PFSK-1 (cell line): Measurements from ENCODE around the gene PAQR7.

ENCODE experiments used
- FOXP2 ChIP-seq: optimal IDR thresholded peaks from 2 replicates; pipeline ENCODE3; 2011; ENCODE audit warnings: borderline replicate concordance, control low read depth, inconsistent platforms; ENCODE audit not compliant: insufficient read depth; ENCODE audit errors: extremely low read length, extremely low read depth
- POLR2AphosphoS5 ChIP-seq: IDR thresholded peaks from 2 replicates; pipeline ENCODE4 v1.6.1; 2012; ENCODE audit warnings: low read depth, mild to moderate bottlenecking, control low read depth, low read length, moderate library complexity
- TF ChIP-seq, protein P1 (sequence below), 2 experiments: IDR thresholded peaks; 2 replicates each; pipeline versions ENCODE4 v1.6.1 to v1.8.0; 2011 to 2012; ENCODE audit warnings: low read depth in 2 of 2, low read length in 2 of 2, control low read depth in 1 of 2, inconsistent platforms in 1 of 2, mild to moderate bottlenecking in 1 of 2, moderate library complexity in 1 of 2; ENCODE audit not compliant: insufficient read depth in 1 of 2

DNA sequence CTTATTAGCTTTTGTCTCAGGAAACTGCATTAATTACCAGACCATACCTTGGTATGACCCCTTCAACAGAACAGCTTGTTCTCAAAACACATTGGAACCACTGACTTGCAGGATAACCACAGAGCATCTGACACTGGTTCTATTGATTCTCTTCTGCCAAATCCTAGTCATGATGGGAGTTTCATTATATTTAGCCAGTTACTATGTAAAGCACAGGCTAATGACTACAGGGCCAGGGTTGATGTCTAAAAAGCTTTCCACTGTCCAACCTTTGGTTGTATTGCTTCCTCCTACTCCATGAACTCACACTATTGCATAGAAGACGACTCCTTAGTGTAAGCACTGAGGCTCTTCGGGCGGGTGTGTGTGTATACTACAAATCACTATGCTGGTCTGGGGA lies 27.0 kb upstream of the PAQR7 start:
- TF ChIP-seq POLR2AphosphoS5 (no peak), FOXP2 (no peak)
- TF ChIP-seq, protein P1, sequence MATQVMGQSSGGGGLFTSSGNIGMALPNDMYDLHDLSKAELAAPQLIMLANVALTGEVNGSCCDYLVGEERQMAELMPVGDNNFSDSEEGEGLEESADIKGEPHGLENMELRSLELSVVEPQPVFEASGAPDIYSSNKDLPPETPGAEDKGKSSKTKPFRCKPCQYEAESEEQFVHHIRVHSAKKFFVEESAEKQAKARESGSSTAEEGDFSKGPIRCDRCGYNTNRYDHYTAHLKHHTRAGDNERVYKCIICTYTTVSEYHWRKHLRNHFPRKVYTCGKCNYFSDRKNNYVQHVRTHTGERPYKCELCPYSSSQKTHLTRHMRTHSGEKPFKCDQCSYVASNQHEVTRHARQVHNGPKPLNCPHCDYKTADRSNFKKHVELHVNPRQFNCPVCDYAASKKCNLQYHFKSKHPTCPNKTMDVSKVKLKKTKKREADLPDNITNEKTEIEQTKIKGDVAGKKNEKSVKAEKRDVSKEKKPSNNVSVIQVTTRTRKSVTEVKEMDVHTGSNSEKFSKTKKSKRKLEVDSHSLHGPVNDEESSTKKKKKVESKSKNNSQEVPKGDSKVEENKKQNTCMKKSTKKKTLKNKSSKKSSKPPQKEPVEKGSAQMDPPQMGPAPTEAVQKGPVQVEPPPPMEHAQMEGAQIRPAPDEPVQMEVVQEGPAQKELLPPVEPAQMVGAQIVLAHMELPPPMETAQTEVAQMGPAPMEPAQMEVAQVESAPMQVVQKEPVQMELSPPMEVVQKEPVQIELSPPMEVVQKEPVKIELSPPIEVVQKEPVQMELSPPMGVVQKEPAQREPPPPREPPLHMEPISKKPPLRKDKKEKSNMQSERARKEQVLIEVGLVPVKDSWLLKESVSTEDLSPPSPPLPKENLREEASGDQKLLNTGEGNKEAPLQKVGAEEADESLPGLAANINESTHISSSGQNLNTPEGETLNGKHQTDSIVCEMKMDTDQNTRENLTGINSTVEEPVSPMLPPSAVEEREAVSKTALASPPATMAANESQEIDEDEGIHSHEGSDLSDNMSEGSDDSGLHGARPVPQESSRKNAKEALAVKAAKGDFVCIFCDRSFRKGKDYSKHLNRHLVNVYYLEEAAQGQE (IDR thresholded peaks at IDR 0.05; ENCODE audit: insufficient read depth in 1 of 2, low read depth in 2 of 2, low read length in 2 of 2), result no peak
